ENCODE measurements around the gene SALL4.

DNA sequence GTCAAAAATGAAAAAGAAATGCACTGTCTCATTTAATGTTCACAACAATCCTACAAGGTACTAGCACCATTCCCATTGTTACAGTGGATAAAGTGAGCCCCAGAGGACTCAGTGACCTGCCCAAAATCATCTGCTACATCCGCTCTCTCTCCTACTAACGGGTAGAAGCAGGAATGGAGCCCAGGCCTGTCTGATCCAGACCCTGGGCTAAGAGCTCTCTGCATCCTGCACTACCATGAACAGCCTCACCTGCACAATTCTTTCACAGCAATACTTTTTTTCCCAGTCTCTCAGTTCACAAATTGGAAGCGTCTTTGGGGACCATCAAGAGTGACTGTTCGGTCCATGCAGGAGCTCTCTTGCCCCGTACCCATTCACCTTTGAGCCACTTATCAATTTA, 65.4 kb downstream of the SALL4 start:
- TF ChIP-seq, protein P1, sequence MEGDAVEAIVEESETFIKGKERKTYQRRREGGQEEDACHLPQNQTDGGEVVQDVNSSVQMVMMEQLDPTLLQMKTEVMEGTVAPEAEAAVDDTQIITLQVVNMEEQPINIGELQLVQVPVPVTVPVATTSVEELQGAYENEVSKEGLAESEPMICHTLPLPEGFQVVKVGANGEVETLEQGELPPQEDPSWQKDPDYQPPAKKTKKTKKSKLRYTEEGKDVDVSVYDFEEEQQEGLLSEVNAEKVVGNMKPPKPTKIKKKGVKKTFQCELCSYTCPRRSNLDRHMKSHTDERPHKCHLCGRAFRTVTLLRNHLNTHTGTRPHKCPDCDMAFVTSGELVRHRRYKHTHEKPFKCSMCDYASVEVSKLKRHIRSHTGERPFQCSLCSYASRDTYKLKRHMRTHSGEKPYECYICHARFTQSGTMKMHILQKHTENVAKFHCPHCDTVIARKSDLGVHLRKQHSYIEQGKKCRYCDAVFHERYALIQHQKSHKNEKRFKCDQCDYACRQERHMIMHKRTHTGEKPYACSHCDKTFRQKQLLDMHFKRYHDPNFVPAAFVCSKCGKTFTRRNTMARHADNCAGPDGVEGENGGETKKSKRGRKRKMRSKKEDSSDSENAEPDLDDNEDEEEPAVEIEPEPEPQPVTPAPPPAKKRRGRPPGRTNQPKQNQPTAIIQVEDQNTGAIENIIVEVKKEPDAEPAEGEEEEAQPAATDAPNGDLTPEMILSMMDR (IDR thresholded peaks at IDR 0.05) = peak in 1 of 7 experiments; percentile 7
- no peak for TF ChIP-seq POLR2A (IDR thresholded peaks at IDR 0.05)

All from stomach (tissue), 4 donors.